KMS-11 (cell line): ENCODE data around the gene NT5DC1.

Experiments
- H2AFZ ChIP-seq: fragments of 200-600 bp; sonication (generic); 2 replicates; pipeline ENCODE4 v1.6.1; 2016; ENCODE audit warnings: antibody characterized with exemption, mixed run types, low read depth
- H3K27ac ChIP-seq: fragments of 200-600 bp; sonication (generic); 2 replicates; pipeline ENCODE4 v1.6.1; 2016; ENCODE audit warnings: mild to moderate bottlenecking, mixed run types
- H3K27me3 ChIP-seq: fragments of 200-600 bp; sonication (generic); 2 replicates; pipeline ENCODE4 v1.6.1; 2017; ENCODE audit warnings: mild to moderate bottlenecking, low read depth, mixed run types, moderate library complexity; ENCODE audit not compliant: insufficient read depth
- H3K36me3 ChIP-seq: fragments of 200-600 bp; sonication (generic); 2 replicates; pipeline ENCODE4 v1.6.1; 2017; ENCODE audit warnings: mild to moderate bottlenecking, mixed run types; ENCODE audit not compliant: insufficient read depth
- H3K4me1 ChIP-seq: fragments of 200-600 bp; sonication (generic); 2 replicates; pipeline ENCODE4 v1.6.1; 2016; ENCODE audit warnings: mild to moderate bottlenecking, low read depth, mixed run types; ENCODE audit not compliant: poor library complexity, severe bottlenecking
- H3K4me2 ChIP-seq: fragments of 200-600 bp; sonication (generic); 2 replicates; pipeline ENCODE4 v1.7.0; 2016; ENCODE audit warnings: mild to moderate bottlenecking, mixed run types
- H3K4me3 ChIP-seq: fragments of 200-600 bp; sonication (generic); IDR thresholded peaks from 2 replicates; pipeline ENCODE4 v1.6.1; 2017; ENCODE audit warnings: low read depth, low read length, mixed read lengths; ENCODE audit not compliant: insufficient read depth
- H3K79me2 ChIP-seq: fragments of 200-600 bp; sonication (generic); 2 replicates; pipeline ENCODE4 v1.6.1; 2016; ENCODE audit warnings: low read depth, mixed run types; ENCODE audit not compliant: insufficient read depth
- H3K9ac ChIP-seq: fragments of 200-600 bp; sonication (generic); 2 replicates; pipeline ENCODE4 v1.6.1; 2016; ENCODE audit warnings: mild to moderate bottlenecking, mixed run types
- H4K20me1 ChIP-seq: fragments of 200-600 bp; sonication (generic); 2 replicates; pipeline ENCODE4 v1.6.1; 2016; ENCODE audit warnings: mild to moderate bottlenecking, mixed run types; ENCODE audit not compliant: insufficient read depth
- CTCF ChIP-seq: fragments of 200-600 bp; sonication (generic); conservative IDR thresholded peaks from 2 replicates; pipeline ENCODE4 v1.6.1; 2017; ENCODE audit warnings: low read depth, mild to moderate bottlenecking, antibody characterized with exemption, low read length, moderate library complexity, mixed read lengths

The NT5DC1 gene

GRCh38 chr6:116246089-116246488, 145.4 kb downstream of the NT5DC1 start:
- Histone ChIP-seq H3K4me3 (no peak overlapping the region), H4K20me1 (no peaks in the 10 kb centered on the region), H3K79me2 (no peaks in the 10 kb centered on the region), H3K4me1 (no peaks in the 10 kb centered on the region), H3K27ac (no peak overlapping the region), H2AFZ (no peak overlapping the region), H3K36me3 (no peaks in the 10 kb centered on the region), H3K4me2 (no peak overlapping the region), H3K27me3 (no peaks in the 10 kb centered on the region), H3K9ac (no peak overlapping the region)
- no peak for TF ChIP-seq CTCF

- H3K27ac ChIP-seq, result no peak overlapping the region
- no peak overlapping the region for H2AFZ ChIP-seq
- no peak overlapping the region for H3K4me3 ChIP-seq
- H3K36me3 ChIP-seq, result no peaks in the 10 kb centered on the region
- no peak for TF ChIP-seq CTCF
- H3K27me3 ChIP-seq, result no peaks in the 10 kb centered on the region
- no peak overlapping the region for H3K4me2 ChIP-seq
- H3K79me2 ChIP-seq, result no peaks in the 10 kb centered on the region
- H3K4me1 ChIP-seq, result no peaks in the 10 kb centered on the region
- no peaks in the 10 kb centered on the region for H4K20me1 ChIP-seq
- no peak overlapping the region for H3K9ac ChIP-seq
Observed at GRCh38 chr6:116247285-116247684, 146.6 kb downstream of the NT5DC1 start.

- H2AFZ ChIP-seq, result no peak overlapping the region
- no peaks in the 10 kb centered on the region for H3K36me3 ChIP-seq
- no peaks in the 10 kb centered on the region for H3K4me1 ChIP-seq
- no peaks in the 10 kb centered on the region for H4K20me1 ChIP-seq
- no peak for TF ChIP-seq CTCF
- no peaks in the 10 kb centered on the region for H3K79me2 ChIP-seq
- no peak overlapping the region for H3K4me2 ChIP-seq
- H3K27me3 ChIP-seq, result no peaks in the 10 kb centered on the region
- no peak overlapping the region for H3K9ac ChIP-seq
- H3K27ac ChIP-seq, result no peak overlapping the region
- no peak overlapping the region for H3K4me3 ChIP-seq
Observed at GRCh38 chr6:116248577-116248976, 147.9 kb downstream of the NT5DC1 start.

GRCh38 chr6:116251568-116252384, 151.1 kb downstream of the NT5DC1 start:
- Histone ChIP-seq H3K4me2 (no peak overlapping the region), H3K4me1 (peaks cover 4% of the 10 kb centered on the region), H3K27me3 (no peaks in the 10 kb centered on the region), H4K20me1 (no peaks in the 10 kb centered on the region), H3K79me2 (no peaks in the 10 kb centered on the region), H3K27ac (no peak overlapping the region), H3K36me3 (no peaks in the 10 kb centered on the region), H3K9ac (no peak overlapping the region), H2AFZ (no peak overlapping the region), H3K4me3 (no peak overlapping the region)
- TF ChIP-seq CTCF, result no peak
